Activated naive CD4-positive, alpha-beta T cell treated with Interleukin-2 at 50 U/mL for 16 hours (primary cell): ENCODE data around the gene CIDEA.

Experiments
- DNase-seq: peaks from one replicate; pipeline ENCODE4 v3.0.0-alpha.2; 2020

CIDEA gene

DNA sequence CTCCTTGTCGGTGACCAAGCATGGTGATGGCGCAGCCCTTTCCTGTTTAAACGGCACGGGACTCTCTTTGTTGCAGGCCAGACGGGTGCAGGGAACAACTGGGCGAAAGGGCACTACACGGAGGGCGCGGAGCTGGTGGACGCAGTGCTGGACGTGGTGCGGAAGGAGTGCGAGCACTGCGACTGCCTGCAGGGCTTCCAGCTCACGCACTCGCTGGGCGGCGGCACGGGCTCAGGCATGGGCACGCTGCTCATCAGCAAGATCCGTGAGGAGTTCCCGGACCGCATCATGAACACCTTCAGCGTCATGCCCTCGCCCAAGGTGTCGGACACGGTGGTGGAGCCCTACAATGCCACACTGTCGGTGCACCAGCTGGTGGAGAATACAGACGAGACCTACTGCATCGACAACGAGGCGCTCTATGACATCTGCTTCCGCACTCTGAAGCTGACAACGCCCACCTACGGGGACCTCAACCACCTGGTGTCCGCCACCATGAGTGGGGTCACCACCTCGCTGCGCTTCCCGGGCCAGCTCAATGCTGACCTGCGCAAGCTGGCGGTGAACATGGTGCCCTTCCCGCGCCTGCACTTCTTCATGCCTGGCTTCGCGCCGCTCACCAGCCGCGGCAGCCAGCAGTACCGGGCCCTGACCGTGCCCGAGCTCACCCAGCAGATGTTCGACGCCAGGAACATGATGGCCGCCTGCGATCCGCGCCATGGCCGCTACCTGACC, 71.0 kb downstream of the CIDEA start:
- no peak for DNase-seq

DNA sequence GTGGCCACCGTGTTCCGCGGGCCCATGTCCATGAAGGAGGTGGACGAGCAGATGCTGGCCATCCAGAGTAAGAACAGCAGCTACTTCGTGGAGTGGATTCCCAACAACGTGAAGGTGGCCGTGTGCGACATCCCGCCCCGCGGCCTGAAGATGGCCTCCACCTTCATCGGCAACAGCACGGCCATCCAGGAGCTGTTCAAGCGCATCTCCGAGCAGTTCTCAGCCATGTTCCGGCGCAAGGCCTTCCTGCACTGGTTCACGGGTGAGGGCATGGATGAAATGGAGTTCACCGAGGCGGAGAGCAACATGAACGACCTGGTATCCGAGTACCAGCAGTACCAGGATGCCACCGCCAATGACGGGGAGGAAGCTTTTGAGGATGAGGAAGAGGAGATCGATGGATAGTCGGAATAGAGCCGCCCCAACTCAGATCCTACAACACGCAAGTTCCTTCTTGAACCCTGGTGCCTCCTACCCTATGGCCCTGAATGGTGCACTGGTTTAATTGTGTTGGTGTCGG, 71.6 kb downstream of the CIDEA start:
- no peak for DNase-seq

DNA sequence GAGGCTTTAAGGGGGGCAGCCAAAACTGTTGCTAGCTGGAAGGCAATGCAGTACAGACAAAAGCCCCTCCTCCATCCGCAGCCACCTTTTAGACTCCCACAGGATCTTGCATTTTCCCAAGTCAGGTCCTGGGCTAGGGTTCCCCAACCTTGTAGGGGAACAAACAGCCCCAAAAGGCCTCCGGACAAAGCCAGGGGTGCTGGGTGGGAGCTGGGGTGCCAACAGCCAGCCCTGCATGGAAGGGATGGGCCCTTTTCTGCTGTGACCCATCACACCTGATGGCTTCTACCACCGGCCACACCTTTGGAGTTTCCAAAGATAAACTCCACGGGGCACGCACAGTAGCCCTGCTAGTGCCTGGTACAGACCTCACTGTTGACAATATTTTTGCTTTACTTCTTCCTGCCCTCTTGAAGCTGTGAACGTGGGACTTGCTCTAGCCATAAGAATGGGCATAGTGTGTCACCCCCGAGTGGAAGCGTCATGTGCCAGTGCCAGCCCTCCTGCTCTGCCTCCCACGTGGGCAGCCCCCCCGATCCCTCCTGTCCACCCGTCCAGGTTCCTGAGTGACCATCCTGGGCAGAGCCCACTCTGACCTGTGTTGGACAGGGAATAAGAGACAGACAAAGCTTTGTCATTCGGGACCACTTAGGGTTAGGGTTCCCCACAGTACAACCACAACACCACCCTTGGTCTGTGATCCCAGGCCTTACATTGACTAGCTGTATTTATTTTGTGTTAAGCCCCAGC, 72.7 kb downstream of the CIDEA start:
- no peak for DNase-seq
